Measurements from ENCODE around the gene PPT1. TPM values are rescaled to one million over a fixed set of nuclear protein-coding genes. Genes with fewer than 3 reads are reported as not detected.

Gene PPT1
- total and polyA plus RNA-seq, 2 of the 13 experiments (the other 11 are each of a cell fraction or from before 2014, with no cell fraction given): 129 TPM

- TF ChIP-seq E2F1 (CRISPR knock-in tag; IDR thresholded peaks at IDR 0.05): no peak
- TF ChIP-seq GABPA (IDR thresholded peaks at IDR 0.05; ENCODE audit: low read depth, low read length): no peak
- peak; percentile 48 for TF ChIP-seq GABPA (CRISPR knock-in tag; IDR thresholded peaks at IDR 0.05; ENCODE audit: low read depth)
- TF ChIP-seq RNF219 (CRISPR knock-in tag; IDR thresholded peaks at IDR 0.05): no peak
- TF ChIP-seq CREB1 (IDR thresholded peaks at IDR 0.05): no peak
- peak; percentile 25; the same call in 1 of the 2 replicates for TF ChIP-seq CREB1 (CRISPR knock-in tag; IDR thresholded peaks at IDR 0.05)
- TF ChIP-seq TAF1 (CRISPR knock-in tag; IDR thresholded peaks at IDR 0.05): no peak
- TF ChIP-seq NFIC (IDR thresholded peaks at IDR 0.05; ENCODE audit: low read length): peak; percentile 29; the same call in 1 of the 2 replicates
- TF ChIP-seq ZNF30 (CRISPR knock-in tag; IDR thresholded peaks at IDR 0.05): no peak
- TF ChIP-seq KDM5A (IDR thresholded peaks at IDR 0.05; ENCODE audit: borderline replicate concordance, low read length): no peak
- no peak for TF ChIP-seq HMG20A (CRISPR knock-in tag; IDR thresholded peaks at IDR 0.05; ENCODE audit: borderline replicate concordance)
- no peak for TF ChIP-seq RXRA (CRISPR knock-in tag; IDR thresholded peaks at IDR 0.05)
- TF ChIP-seq, protein P1, sequence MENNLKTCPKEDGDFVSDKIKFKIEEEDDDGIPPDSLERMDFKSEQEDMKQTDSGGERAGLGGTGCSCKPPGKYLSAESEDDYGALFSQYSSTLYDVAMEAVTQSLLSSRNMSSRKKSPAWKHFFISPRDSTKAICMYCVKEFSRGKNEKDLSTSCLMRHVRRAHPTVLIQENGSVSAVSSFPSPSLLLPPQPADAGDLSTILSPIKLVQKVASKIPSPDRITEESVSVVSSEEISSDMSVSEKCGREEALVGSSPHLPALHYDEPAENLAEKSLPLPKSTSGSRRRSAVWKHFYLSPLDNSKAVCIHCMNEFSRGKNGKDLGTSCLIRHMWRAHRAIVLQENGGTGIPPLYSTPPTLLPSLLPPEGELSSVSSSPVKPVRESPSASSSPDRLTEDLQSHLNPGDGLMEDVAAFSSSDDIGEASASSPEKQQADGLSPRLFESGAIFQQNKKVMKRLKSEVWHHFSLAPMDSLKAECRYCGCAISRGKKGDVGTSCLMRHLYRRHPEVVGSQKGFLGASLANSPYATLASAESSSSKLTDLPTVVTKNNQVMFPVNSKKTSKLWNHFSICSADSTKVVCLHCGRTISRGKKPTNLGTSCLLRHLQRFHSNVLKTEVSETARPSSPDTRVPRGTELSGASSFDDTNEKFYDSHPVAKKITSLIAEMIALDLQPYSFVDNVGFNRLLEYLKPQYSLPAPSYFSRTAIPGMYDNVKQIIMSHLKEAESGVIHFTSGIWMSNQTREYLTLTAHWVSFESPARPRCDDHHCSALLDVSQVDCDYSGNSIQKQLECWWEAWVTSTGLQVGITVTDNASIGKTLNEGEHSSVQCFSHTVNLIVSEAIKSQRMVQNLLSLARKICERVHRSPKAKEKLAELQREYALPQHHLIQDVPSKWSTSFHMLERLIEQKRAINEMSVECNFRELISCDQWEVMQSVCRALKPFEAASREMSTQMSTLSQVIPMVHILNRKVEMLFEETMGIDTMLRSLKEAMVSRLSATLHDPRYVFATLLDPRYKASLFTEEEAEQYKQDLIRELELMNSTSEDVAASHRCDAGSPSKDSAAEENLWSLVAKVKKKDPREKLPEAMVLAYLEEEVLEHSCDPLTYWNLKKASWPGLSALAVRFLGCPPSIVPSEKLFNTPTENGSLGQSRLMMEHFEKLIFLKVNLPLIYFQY (CRISPR knock-in tag; IDR thresholded peaks at IDR 0.05; ENCODE audit: borderline replicate concordance): no peak
- TF ChIP-seq, protein P2, sequence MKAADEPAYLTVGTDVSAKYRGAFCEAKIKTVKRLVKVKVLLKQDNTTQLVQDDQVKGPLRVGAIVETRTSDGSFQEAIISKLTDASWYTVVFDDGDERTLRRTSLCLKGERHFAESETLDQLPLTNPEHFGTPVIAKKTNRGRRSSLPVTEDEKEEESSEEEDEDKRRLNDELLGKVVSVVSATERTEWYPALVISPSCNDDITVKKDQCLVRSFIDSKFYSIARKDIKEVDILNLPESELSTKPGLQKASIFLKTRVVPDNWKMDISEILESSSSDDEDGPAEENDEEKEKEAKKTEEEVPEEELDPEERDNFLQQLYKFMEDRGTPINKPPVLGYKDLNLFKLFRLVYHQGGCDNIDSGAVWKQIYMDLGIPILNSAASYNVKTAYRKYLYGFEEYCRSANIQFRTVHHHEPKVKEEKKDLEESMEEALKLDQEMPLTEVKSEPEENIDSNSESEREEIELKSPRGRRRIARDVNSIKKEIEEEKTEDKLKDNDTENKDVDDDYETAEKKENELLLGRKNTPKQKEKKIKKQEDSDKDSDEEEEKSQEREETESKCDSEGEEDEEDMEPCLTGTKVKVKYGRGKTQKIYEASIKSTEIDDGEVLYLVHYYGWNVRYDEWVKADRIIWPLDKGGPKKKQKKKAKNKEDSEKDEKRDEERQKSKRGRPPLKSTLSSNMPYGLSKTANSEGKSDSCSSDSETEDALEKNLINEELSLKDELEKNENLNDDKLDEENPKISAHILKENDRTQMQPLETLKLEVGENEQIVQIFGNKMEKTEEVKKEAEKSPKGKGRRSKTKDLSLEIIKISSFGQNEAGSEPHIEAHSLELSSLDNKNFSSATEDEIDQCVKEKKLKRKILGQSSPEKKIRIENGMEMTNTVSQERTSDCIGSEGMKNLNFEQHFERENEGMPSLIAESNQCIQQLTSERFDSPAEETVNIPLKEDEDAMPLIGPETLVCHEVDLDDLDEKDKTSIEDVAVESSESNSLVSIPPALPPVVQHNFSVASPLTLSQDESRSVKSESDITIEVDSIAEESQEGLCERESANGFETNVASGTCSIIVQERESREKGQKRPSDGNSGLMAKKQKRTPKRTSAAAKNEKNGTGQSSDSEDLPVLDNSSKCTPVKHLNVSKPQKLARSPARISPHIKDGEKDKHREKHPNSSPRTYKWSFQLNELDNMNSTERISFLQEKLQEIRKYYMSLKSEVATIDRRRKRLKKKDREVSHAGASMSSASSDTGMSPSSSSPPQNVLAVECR (CRISPR knock-in tag; IDR thresholded peaks at IDR 0.05; ENCODE audit: borderline replicate concordance): no peak
- no peak for TF ChIP-seq TMF1 (CRISPR knock-in tag; IDR thresholded peaks at IDR 0.05; ENCODE audit: low read depth)
- no peak for TF ChIP-seq HMGA1 (CRISPR knock-in tag; conservative IDR thresholded peaks at IDR 0.05)
- no peak for TF ChIP-seq ZKSCAN1 (IDR thresholded peaks at IDR 0.05; ENCODE audit: low read length)
- TF ChIP-seq ELF3 (CRISPR knock-in tag; IDR thresholded peaks at IDR 0.05): peak; percentile 97
- TF ChIP-seq, protein P3, sequence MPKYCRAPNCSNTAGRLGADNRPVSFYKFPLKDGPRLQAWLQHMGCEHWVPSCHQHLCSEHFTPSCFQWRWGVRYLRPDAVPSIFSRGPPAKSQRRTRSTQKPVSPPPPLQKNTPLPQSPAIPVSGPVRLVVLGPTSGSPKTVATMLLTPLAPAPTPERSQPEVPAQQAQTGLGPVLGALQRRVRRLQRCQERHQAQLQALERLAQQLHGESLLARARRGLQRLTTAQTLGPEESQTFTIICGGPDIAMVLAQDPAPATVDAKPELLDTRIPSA (CRISPR knock-in tag; IDR thresholded peaks at IDR 0.05; ENCODE audit: borderline replicate concordance): no peak
Observed at GRCh38 chr1:40059338-40059959, 37.6 kb downstream of the PPT1 start (continued).
